ENCODE data around the gene EVC2. TPM values are rescaled to one million over a fixed set of nuclear protein-coding genes. Genes with fewer than 3 reads are reported as not detected.

EVC2 gene
- total RNA-seq, 1 donor = 0.73 TPM

DNA sequence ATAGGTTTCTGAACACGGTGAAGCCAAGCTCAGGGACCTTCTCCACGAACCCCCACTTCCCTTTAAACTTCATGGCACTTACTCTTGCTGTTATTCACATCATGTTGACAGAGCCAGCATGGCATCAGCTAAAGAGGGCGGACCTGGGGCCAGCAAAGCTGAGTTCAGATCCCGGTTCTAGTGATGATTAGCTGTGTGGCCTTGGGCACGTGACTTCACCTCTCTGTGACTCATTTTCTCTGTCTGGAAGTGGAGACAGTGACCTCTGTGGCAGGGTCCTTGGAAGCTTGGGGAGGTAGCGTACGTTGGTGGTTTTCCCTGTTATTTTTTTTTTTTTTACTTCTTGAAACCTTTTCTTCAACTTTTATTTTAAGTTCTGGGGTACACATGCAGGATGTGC, 16.0 kb upstream of the EVC2 start:
- H3K27me3 ChIP-seq (ENCODE audit: insufficient read depth, low read length) = no peaks in the 10 kb centered on the region
- H3K4me1 ChIP-seq (ENCODE audit: insufficient read depth, low read length) = peaks cover 7% of the 10 kb centered on the region
- H3K4me3 ChIP-seq (ENCODE audit: low read length) = no peak overlapping the region
- no peaks in the 10 kb centered on the region for H3K9me3 ChIP-seq (ENCODE audit: low read depth, low read length)

DNA sequence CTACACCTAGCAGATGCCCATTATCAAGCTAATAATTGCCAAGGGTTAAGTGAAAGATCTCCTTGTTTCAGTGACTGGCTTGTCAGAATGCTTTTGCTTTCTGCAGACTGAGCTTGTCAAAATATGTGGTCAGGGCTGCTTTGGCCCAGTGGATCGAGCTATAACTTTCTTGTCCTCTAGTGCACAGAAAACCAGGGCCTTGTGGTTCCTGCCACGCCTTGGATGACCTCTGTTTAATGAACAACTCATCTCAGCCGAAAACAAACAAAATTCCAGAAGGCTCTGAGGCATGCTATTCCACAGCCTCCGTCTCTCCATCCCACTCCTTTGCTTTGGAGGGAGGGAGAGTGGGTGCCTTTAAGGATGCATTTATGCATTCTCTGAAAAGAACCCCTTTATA, 14.0 kb upstream of the EVC2 start:
- Histone ChIP-seq H3K4me1 (ENCODE audit: insufficient read depth, low read length) (no peaks in the 10 kb centered on the region), H3K9me3 (ENCODE audit: low read depth, low read length) (no peaks in the 10 kb centered on the region), H3K4me3 (ENCODE audit: low read length) (no peak overlapping the region), H3K27me3 (ENCODE audit: insufficient read depth, low read length) (no peaks in the 10 kb centered on the region)

DNA sequence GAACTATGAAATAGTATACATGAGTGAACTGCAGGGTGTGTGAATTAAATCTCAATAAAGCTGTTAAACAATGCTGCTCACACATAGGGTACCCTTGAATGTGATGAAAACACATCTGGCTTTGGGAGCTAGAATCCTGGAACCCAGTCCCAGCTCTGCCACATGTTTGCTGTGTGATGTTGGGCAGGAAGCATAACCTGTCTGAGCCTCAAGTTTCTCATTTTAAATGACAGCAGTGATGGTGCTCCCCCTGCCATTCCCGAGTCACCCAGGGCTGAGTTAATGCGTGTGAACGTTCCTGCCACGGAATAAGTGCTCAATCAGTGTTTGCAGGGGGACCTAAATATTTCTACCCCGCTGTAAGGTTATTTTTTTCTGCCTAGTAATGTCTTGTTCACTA, 13.6 kb upstream of the EVC2 start:
- Histone ChIP-seq H3K9me3 (ENCODE audit: low read depth, low read length) (no peaks in the 10 kb centered on the region), H3K4me3 (ENCODE audit: low read length) (no peak overlapping the region), H3K4me1 (ENCODE audit: insufficient read depth, low read length) (no peaks in the 10 kb centered on the region), H3K27me3 (ENCODE audit: insufficient read depth, low read length) (no peaks in the 10 kb centered on the region)

DNA sequence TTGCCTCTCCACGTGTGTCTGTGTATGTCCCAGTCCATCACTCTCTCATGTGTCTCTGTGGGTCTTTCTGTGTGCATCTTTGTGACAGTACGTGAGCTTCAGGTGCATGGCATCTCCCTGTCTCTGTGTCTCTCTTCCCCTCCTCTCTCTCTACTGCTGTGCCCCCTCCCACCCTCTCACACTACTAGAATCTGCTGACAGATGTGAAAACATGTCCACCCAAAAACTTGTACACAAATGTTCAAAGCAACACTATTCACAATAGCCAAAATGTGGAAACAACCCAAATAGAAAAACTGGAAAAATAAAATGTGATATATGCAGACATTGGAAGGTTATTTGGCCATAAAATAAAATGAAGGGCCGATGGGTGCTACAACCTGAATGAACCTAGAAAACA, 12.6 kb upstream of the EVC2 start:
- Histone ChIP-seq H3K27me3 (ENCODE audit: insufficient read depth, low read length) (no peaks in the 10 kb centered on the region), H3K4me1 (ENCODE audit: insufficient read depth, low read length) (no peaks in the 10 kb centered on the region), H3K4me3 (ENCODE audit: low read length) (no peak overlapping the region), H3K9me3 (ENCODE audit: low read depth, low read length) (no peaks in the 10 kb centered on the region)

DNA sequence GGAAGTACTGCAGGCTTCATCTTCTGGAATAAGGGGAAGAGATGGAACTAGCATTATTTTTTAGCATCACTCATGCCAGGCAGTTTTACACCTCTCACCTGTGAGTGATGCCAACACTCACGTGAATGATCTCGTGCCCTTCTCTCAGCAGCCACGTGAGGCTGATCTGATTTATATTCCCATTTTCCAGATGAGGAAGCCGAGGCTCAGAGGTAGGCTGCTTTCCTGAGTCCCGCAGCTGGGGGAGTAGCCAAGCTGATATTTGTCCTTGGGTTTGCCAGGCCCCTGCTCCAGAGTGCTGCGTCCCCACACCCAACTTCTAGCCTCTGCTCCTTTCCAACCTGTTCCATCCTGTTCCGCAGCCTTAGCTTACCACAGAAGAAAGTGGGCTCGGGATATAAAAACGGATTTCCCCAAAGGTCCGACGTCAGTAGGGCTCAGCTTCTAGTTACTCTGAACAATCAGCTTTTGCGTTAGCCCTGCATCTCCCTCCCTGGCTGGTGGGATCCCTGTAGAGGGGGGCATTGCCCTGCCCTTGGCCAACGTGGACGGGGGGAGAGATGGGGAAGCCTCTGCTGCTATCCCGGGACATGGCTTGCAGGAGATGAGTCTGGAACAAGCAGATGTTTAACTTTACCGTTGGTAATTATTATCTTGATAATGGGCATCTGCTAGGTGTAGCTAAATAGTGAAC, 11.9 kb upstream of the EVC2 start:
- Histone ChIP-seq H3K27me3 (ENCODE audit: insufficient read depth, low read length) (no peaks in the 10 kb centered on the region), H3K4me1 (ENCODE audit: insufficient read depth, low read length) (no peaks in the 10 kb centered on the region), H3K4me3 (ENCODE audit: low read length) (no peak overlapping the region), H3K9me3 (ENCODE audit: low read depth, low read length) (no peaks in the 10 kb centered on the region)

DNA sequence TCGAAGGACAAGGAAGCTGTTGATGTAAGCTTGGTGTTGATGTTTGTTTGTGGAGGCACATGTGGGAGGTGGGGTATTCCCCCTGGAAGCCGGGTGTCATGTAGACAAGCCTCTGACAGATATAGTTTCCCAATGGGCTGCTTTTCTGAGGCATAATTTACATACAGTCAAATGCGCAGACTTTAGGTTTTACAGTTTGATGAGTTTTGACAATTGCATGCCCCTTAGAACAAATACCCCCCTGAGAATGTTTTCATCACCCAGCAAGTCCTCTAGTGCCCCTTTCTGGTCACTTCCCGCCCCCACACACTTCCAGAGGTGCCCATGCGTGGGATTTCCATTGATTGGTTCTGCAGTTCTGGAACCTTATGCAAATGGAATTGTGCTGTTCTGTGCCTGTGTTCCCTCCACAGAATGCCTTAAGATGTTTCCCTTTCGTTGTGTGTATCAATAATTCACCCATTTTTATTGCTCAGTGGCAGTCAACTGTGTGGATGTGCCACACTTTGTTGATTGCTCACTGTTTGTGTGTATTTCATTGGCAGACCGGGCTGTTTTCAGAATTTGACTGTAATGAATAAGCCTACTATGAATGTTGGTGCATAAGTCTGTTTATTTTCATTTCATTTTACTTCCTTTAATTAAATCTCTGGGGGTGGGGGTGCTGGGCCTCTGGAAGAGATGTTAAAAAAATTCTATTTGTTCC, 11.1 kb upstream of the EVC2 start:
- H3K9me3 ChIP-seq (ENCODE audit: low read depth, low read length) = no peaks in the 10 kb centered on the region
- H3K27me3 ChIP-seq (ENCODE audit: insufficient read depth, low read length) = no peaks in the 10 kb centered on the region
- H3K4me1 ChIP-seq (ENCODE audit: insufficient read depth, low read length) = no peaks in the 10 kb centered on the region
- H3K4me3 ChIP-seq (ENCODE audit: low read length) = no peak overlapping the region

DNA sequence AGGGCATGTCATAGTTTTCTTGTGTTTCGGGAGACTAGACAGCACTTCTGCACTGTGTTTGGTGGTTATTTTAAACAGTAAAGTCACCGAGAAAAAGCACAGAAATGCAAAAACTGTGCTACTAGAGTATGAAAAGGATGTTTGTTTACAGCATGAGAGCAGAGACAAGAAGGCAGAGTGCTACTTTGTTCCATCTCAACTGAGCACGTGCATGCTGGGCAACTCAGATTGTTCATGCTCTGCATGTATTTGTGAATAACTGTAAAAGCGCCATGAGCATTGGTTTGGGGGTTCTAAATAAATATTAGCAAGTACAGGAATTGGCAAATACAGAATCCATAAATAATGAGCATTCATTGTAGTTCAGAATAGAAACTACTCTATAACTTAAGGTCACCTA, 10.1 kb upstream of the EVC2 start:
- Histone ChIP-seq H3K4me3 (ENCODE audit: low read length) (no peak overlapping the region), H3K27me3 (ENCODE audit: insufficient read depth, low read length) (no peaks in the 10 kb centered on the region), H3K4me1 (ENCODE audit: insufficient read depth, low read length) (no peaks in the 10 kb centered on the region), H3K9me3 (ENCODE audit: low read depth, low read length) (no peaks in the 10 kb centered on the region)

DNA sequence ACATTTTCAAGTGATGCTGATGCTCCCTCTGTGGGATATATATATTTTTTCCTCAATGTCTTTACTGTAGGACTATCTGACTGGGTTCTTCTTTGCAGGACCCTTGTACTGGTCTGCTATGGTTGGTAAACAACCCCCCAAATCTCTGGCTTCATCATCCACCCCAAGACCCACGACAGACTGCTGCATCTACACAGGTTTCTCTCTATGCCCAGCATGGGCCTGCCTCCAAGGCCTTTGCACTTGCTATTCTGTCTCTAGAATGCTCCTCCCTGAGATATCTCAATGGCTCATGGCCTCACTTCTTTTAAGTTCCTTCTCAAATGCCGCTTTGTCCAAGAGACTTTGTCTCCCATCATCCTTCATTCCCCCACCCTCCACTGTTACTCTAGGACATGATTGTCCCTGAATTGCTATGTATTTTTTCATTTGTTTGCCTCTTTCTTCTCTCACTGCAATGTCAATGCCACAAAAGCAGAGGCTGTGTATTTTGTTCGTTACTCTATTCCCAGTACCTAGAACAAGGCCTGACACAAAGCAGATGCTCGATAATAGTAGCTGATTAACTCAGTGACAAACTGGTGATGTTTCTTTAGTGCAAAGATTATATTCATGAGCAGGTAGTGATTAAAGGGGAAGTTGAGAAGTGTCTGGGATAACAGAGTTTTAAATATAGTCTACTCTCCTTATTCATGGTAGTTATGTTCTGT, 9.2 kb upstream of the EVC2 start:
- H3K9me3 ChIP-seq (ENCODE audit: low read depth, low read length) = no peaks in the 10 kb centered on the region
- no peak overlapping the region for H3K4me3 ChIP-seq (ENCODE audit: low read length)
- H3K4me1 ChIP-seq (ENCODE audit: insufficient read depth, low read length) = no peaks in the 10 kb centered on the region
- H3K27me3 ChIP-seq (ENCODE audit: insufficient read depth, low read length) = peaks cover under 1% of the 10 kb centered on the region

DNA sequence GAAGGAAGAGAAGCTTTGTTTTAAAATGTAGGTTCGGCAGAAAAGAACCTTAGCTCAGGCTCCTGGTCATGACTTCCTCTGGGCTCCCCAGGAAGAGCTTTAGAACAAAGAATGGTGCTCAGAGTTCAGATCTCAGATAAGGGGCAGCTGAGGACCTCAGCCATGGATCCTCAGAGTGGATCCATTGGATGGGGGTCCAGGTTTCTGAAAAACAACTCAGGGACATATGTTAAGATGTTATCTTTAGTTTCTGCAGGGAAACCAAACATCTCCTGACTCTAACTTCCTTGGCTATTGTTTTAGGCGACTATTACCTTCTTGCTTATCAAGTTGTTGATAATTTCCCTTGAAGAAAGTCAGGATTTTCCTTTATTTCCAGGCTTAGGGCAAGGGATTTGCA, 8.0 kb upstream of the EVC2 start:
- no peak overlapping the region for H3K4me3 ChIP-seq (ENCODE audit: low read length)
- H3K9me3 ChIP-seq (ENCODE audit: low read depth, low read length) = no peaks in the 10 kb centered on the region

DNA sequence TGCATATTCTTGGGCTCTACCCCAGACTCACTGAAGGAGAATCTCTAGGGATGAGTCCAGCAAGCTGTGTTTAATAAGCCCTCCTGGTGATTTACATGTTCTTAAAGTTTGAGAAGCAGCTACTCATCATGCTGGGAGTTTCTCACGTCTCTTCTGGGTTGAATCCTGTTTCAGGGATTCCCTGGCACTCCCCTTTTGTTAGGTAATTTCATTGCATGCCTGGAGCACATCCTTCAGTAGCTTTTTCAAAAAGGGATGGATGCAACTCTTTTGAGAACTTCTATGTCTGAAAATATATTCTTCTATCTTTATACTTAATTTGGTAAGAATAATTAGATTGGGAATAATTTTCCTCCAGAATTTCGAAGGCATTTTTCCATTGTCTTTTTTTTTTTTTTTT, 7.0 kb upstream of the EVC2 start:
- Histone ChIP-seq H3K4me1 (ENCODE audit: insufficient read depth, low read length) (no peaks in the 10 kb centered on the region), H3K4me3 (ENCODE audit: low read length) (no peak overlapping the region), H3K9me3 (ENCODE audit: low read depth, low read length) (no peaks in the 10 kb centered on the region), H3K27me3 (ENCODE audit: insufficient read depth, low read length) (peaks cover 15% of the 10 kb centered on the region)

More for the DNA sequence above, 8.0 kb upstream of the EVC2 start:
- Histone ChIP-seq H3K4me1 (ENCODE audit: insufficient read depth, low read length) (no peaks in the 10 kb centered on the region), H3K27me3 (ENCODE audit: insufficient read depth, low read length) (peaks cover 11% of the 10 kb centered on the region)

DNA sequence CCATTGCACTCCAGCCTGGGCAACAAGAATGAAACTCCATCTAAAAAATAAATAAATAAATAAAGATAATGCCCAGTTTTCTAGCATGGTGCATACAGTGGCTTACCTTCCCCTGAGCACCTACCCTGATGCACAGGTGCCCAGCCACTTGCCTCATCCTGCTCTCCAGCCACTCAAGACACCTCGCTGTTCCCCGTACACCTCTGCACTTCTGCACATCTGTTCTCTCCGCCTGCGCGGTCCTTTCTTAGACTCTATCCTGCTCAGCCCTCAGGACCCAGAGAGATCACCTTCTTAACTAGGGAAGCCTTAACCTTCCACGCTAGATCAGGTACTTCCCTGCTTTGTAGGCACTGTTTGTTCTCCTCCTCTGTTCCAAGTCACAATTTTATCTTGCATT, 5.5 kb upstream of the EVC2 start:
- H3K4me1 ChIP-seq (ENCODE audit: insufficient read depth, low read length) = no peaks in the 10 kb centered on the region
- H3K27me3 ChIP-seq (ENCODE audit: insufficient read depth, low read length) = peaks cover 29% of the 10 kb centered on the region
- H3K4me3 ChIP-seq (ENCODE audit: low read length) = no peak overlapping the region
- H3K9me3 ChIP-seq (ENCODE audit: low read depth, low read length) = no peaks in the 10 kb centered on the region

DNA sequence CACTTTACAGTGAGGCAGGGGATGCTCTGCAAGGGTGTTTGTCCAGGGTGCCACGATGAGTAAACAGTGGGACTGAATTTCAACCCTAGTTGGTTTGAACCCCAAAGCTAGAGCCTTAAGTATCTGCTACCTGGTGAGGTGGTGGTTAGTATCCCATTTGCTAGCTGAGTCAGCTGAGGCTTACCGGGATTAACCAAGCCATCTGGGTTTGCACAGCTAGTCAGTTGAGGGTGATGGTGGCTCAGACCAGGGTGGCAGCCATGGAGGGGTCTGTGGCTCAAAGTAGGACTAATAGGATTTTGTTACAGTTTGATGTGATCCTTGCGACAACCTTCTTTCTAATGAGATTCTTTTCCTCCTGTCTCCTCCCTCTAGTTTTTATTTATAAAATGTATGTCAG, 4.6 kb upstream of the EVC2 start:
- no peaks in the 10 kb centered on the region for H3K9me3 ChIP-seq (ENCODE audit: low read depth, low read length)
- H3K27me3 ChIP-seq (ENCODE audit: insufficient read depth, low read length) = peaks cover 35% of the 10 kb centered on the region
- H3K4me1 ChIP-seq (ENCODE audit: insufficient read depth, low read length) = peaks cover under 1% of the 10 kb centered on the region
- no peak overlapping the region for H3K4me3 ChIP-seq (ENCODE audit: low read length)

DNA sequence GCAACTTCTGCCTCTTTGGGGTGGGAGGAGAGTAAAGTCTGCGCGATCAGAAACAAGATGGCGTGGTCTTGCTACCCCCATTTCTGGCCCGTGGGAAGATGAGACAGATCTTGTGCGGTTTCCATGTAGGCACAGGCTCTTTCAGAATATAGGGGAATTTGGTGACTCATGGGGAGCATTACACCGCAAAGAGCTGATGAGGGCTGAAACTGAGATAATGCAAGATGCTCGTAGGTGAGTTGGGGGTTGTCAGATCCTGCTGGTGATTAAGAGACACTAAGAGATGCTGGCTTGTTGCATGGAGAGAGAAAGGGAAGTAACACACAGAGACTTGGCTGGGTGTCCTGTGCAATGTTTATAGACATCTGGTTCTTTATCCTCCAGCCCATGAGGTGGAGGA, 4.2 kb upstream of the EVC2 start:
- Histone ChIP-seq H3K27me3 (ENCODE audit: insufficient read depth, low read length) (peaks cover 39% of the 10 kb centered on the region), H3K4me1 (ENCODE audit: insufficient read depth, low read length) (peaks cover 5% of the 10 kb centered on the region), H3K9me3 (ENCODE audit: low read depth, low read length) (no peaks in the 10 kb centered on the region), H3K4me3 (ENCODE audit: low read length) (no peak overlapping the region)

DNA sequence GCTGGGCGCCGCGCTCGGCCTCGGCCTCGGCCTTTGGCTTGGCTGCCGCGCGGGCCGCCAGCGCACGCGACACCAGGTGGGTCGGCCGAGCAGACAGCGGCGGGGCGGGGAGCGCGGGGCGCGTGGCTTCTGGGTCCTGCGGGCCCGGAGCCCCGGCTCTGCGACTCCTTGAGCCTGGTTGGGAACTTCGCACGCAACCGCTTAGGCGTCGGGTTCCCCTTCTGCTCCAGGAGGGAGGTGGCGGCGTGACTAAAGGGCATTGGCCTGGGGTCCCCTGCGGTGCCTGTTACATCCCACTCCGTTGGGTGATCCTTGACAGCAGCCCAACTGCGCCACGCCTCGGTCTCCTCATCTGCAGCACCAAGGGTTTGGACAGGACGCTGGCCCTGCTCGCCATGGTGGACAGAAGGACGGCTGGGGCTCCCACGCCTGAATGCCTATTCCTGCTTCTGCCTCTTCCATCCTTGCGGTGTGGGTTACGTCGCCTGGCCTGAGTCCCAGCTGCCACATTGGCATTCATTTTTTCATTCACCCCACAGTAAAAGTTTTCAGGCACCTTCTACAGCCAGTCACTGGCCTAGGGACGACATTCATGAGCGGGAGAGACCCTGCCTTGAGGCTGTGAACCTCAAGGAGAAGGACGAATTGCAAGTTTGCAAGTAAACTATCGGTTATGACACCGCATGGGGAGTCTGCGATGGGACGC, 3.3 kb upstream of the EVC2 start:
- Histone ChIP-seq H3K9me3 (ENCODE audit: low read depth, low read length) (no peaks in the 10 kb centered on the region), H3K27me3 (ENCODE audit: insufficient read depth, low read length) (peaks cover 44% of the 10 kb centered on the region), H3K4me1 (ENCODE audit: insufficient read depth, low read length) (peaks cover 7% of the 10 kb centered on the region), H3K4me3 (ENCODE audit: low read length) (no peak overlapping the region)

DNA sequence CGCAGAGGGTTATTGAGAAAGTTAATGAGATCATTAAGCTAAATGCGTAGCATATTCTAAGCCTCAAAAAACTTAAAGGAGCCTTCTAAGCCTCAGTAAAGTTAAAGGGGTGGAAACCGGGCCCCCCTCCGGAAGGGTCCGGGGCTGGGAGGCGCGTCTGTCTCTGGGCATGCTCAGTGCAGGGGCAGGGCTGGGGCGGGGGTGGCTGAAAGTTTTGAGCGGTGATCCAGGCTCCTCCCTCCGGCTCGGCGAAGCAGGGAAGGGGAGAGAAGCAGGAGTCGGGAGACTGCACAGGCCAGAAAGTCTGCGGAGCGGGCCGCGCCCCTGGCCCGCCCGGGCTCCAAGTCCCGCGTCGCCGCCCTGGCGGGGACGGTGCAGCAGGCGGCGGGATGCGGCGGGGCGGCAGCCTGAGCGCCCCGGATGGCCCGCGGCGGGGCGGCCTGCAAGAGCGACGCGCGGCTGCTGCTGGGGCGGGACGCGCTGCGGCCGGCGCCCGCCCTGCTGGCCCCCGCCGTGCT, 2.7 kb upstream of the EVC2 start, which contains the start of gene EVC:
TSS of gene EVC (plus strand) at position 241 of the 518 bp plus-strand sequence. CDS start at position 421, 180 bp downstream.
- H3K4me1 ChIP-seq (ENCODE audit: insufficient read depth, low read length) = peaks cover 7% of the 10 kb centered on the region
- H3K27me3 ChIP-seq (ENCODE audit: insufficient read depth, low read length) = peaks cover 44% of the 10 kb centered on the region
- H3K9me3 ChIP-seq (ENCODE audit: low read depth, low read length) = no peaks in the 10 kb centered on the region
- H3K4me3 ChIP-seq (ENCODE audit: low read length) = peak within 1 kb of the TSS; percentile 24
